Fibroblast of mammary gland (primary cell): ENCODE results near the gene TMEM80.
"Not testable (repeated sequence)": the region's sequence is repeated elsewhere in the genome, so short reads cannot be mapped to it uniquely, and the experiment has no call there.

Source experiments
- DNase-seq: peaks from one replicate; pipeline ENCODE4 v3.0.0-alpha.2; 2010; ENCODE audit warnings: low read depth
- H3K4me3 ChIP-seq: 2 replicates; pipeline ENCODE4 v1.5.1; 2011; ENCODE audit warnings: low read depth, mild to moderate bottlenecking, low read length, moderate library complexity; ENCODE audit not compliant: control insufficient read depth
- CTCF ChIP-seq: conservative IDR thresholded peaks from 2 replicates; pipeline ENCODE4 v1.5.1; 2011; ENCODE audit warnings: low read depth, low read length, inconsistent platforms; ENCODE audit not compliant: control insufficient read depth, insufficient read depth

The TMEM80 gene

GRCh38 chr11:695538-696248, at the start of gene TMEM80:
TSS of gene TMEM80 (plus strand) at chr11:695816. CDS start at chr11:695828, 12 bp downstream.
- peak within 1 kb of the TSS; percentile 82 for H3K4me3 ChIP-seq
- TF ChIP-seq CTCF = no peak
- peak; percentile 96 for DNase-seq

GRCh38 chr11:646214-646613, 49.4 kb upstream of the TMEM80 start:
- H3K4me3 ChIP-seq = no peak overlapping the region
- DNase-seq = no peak

GRCh38 chr11:647672-648158, 47.9 kb upstream of the TMEM80 start:
- DNase-seq, H3K4me3 ChIP-seq: not testable (repeated sequence)

More at GRCh38 chr11:646214-646613, 49.4 kb upstream of the TMEM80 start:
- TF ChIP-seq CTCF = no peak

GRCh38 chr11:650482-650881, 45.1 kb upstream of the TMEM80 start:
- peak; percentile 48 for DNase-seq
- TF ChIP-seq CTCF = no peak
- no peak overlapping the region for H3K4me3 ChIP-seq

- H3K4me3 ChIP-seq, DNase-seq: not testable (repeated sequence)
Measured at GRCh38 chr11:653136-653535, 42.5 kb upstream of the TMEM80 start.

- no peak overlapping the region for H3K4me3 ChIP-seq
- no peak for DNase-seq
- no peak for TF ChIP-seq CTCF
Measured at GRCh38 chr11:653837-654236, 41.8 kb upstream of the TMEM80 start.

GRCh38 chr11:654444-654843, 41.2 kb upstream of the TMEM80 start:
- not testable (repeated sequence) for H3K4me3 ChIP-seq, DNase-seq

- DNase-seq = no peak
- no peak for TF ChIP-seq CTCF
- no peak overlapping the region for H3K4me3 ChIP-seq
Measured at GRCh38 chr11:655036-655726, 40.4 kb upstream of the TMEM80 start.
